GM23338 (cell line): Measurements from ENCODE around the gene REEP6. TPM values are rescaled to one million over a fixed set of nuclear protein-coding genes. Genes with fewer than 3 reads are reported as not detected.
A peak's percentile ranks its signal among the peaks of the same experiment; 100 is the strongest.

Experiments used
- ATAC-seq: fragments of 200-7000 bp; cut with Tn5 transposase; 3 replicates; pipeline ENCODE4 v1.9.1; 2020
- DNase-seq: peaks from one replicate; pipeline ENCODE4 v3.0.0-alpha.2; 2015; ENCODE audit warnings: low spot score
- H2AFZ ChIP-seq: fragments of 200-600 bp; sonication (generic); 2 replicates; pipeline ENCODE4 v1.8.0; 2016; ENCODE audit warnings: antibody characterized with exemption, mild to moderate bottlenecking, moderate library complexity
- H3F3A ChIP-seq: fragments of 200-600 bp; sonication (generic); replicated peaks from 2 replicates; pipeline ENCODE4 v1.8.0; 2017; ENCODE audit warnings: antibody characterized with exemption, mixed run types, low read depth
- H3K27ac ChIP-seq: fragments of 200-600 bp; sonication (generic); 2 replicates; pipeline ENCODE4 v1.6.1; 2016; ENCODE audit warnings: low read depth
- H3K27me3 ChIP-seq: fragments of 200-600 bp; sonication (generic); 2 replicates; pipeline ENCODE4 v1.8.0; 2016; ENCODE audit warnings: mild to moderate bottlenecking, mixed run types, moderate library complexity; ENCODE audit not compliant: insufficient read depth
- H3K36me3 ChIP-seq: fragments of 200-600 bp; sonication (generic); 2 replicates; pipeline ENCODE4 v1.8.0; 2016; ENCODE audit warnings: mild to moderate bottlenecking; ENCODE audit not compliant: insufficient read depth
- H3K4me1 ChIP-seq: fragments of 200-600 bp; sonication (generic); 2 replicates; pipeline ENCODE4 v1.8.0; 2016; ENCODE audit warnings: mild to moderate bottlenecking, moderate library complexity; ENCODE audit not compliant: insufficient read depth
- H3K4me2 ChIP-seq: fragments of 200-600 bp; sonication (generic); 2 replicates; pipeline ENCODE4 v1.7.1; 2017; ENCODE audit warnings: mixed run types
- H3K4me3 ChIP-seq: fragments of 200-600 bp; sonication (generic); 2 replicates; pipeline ENCODE4 v1.6.1; 2016; ENCODE audit warnings: mixed run types
- H3K79me2 ChIP-seq: fragments of 200-600 bp; sonication (generic); replicated peaks from 2 replicates; pipeline ENCODE4 v1.8.0; 2017; ENCODE audit warnings: mild to moderate bottlenecking; ENCODE audit not compliant: insufficient read depth
- H3K9me2 ChIP-seq: fragments of 200-600 bp; sonication (generic); 2 replicates; pipeline ENCODE4 v1.8.0; 2017; ENCODE audit not compliant: insufficient read depth
- H4K20me1 ChIP-seq: fragments of 200-600 bp; sonication (generic); replicated peaks from 2 replicates; pipeline ENCODE4 v1.8.0; 2017; ENCODE audit warnings: mild to moderate bottlenecking; ENCODE audit not compliant: insufficient read depth
- H3K27ac Mint-ChIP-seq: 2 replicates; pipeline ENCODE4 v1.8.0; 2020; ENCODE audit warnings: inconsistent platforms, mild to moderate bottlenecking, moderate library complexity, mixed read lengths
- H3K27me3 Mint-ChIP-seq: 3 replicates; pipeline ENCODE4 v1.8.0; 2022; ENCODE audit warnings: low read depth, mild to moderate bottlenecking, moderate library complexity, mixed read lengths, inconsistent platforms; ENCODE audit not compliant: insufficient read depth, poor library complexity
- H3K36me3 Mint-ChIP-seq: 3 replicates; pipeline ENCODE4 v1.8.0; 2021; ENCODE audit warnings: low read depth, mild to moderate bottlenecking, inconsistent platforms, moderate library complexity, mixed read lengths
- H3K4me1 Mint-ChIP-seq: 3 replicates; pipeline ENCODE4 v1.8.0; 2020; ENCODE audit warnings: mild to moderate bottlenecking, inconsistent platforms, mixed read lengths
- H3K4me3 Mint-ChIP-seq: 3 replicates; pipeline ENCODE4 v1.8.0; 2021; ENCODE audit warnings: moderate library complexity, mild to moderate bottlenecking, inconsistent platforms, mixed read lengths
- H3K9me3 Mint-ChIP-seq: 3 replicates; pipeline ENCODE4 v1.8.0; 2020; ENCODE audit warnings: moderate library complexity, mild to moderate bottlenecking, inconsistent platforms, mixed read lengths
- EZH2 ChIP-seq: fragments of 200-600 bp; sonication (generic); IDR thresholded peaks from one replicate; pipeline ENCODE4 v1.8.0; 2017; ENCODE audit warnings: antibody characterized with exemption, mild to moderate bottlenecking, low read depth; ENCODE audit not compliant: unreplicated experiment
- JUNB ChIP-seq: IDR thresholded peaks from one replicate; pipeline ENCODE4 v1.6.1; 2016; ENCODE audit warnings: antibody characterized with exemption; ENCODE audit not compliant: unreplicated experiment
- NANOG ChIP-seq: IDR thresholded peaks from 2 replicates; pipeline ENCODE4 v1.6.1; 2016; ENCODE audit warnings: antibody characterized with exemption, borderline replicate concordance
- POLR2AphosphoS5 ChIP-seq: IDR thresholded peaks from 2 replicates; pipeline ENCODE4 v1.6.1; 2016; ENCODE audit warnings: antibody characterized with exemption, low read depth
- polyA plus RNA-seq: library from polyadenylated mRNA; unstranded; fragments of >200 nt; fragmentation: Nextera tagmentation; extraction: Ambion mirVana; gene quantifications from 2 replicates; pipeline ENCODE4 v1.2.1, GENCODE V29; 2016
- total RNA-seq: library from RNA; depleted of rRNA; stranded (reverse); fragments of >200 nt; shearing (Covaris generic); gene quantifications from 2 replicates; pipeline ENCODE4 v1.2.3, GENCODE V29; 2014
- TF ChIP-seq, protein P1 (sequence below): IDR thresholded peaks from 2 replicates; pipeline ENCODE4 v1.6.1; 2016; ENCODE audit warnings: antibody characterized with exemption
- TF ChIP-seq, protein P2 (sequence below): fragments of 250-450 bp; sonication (Bioruptor Pico); IDR thresholded peaks from 2 replicates; pipeline ENCODE4 v1.5.0; 2020; ENCODE audit warnings: mild to moderate bottlenecking, moderate library complexity

Gene REEP6
- total and polyA plus RNA-seq, 2 experiments from 2014 or later: 15.2 to 20.0 TPM

DNA sequence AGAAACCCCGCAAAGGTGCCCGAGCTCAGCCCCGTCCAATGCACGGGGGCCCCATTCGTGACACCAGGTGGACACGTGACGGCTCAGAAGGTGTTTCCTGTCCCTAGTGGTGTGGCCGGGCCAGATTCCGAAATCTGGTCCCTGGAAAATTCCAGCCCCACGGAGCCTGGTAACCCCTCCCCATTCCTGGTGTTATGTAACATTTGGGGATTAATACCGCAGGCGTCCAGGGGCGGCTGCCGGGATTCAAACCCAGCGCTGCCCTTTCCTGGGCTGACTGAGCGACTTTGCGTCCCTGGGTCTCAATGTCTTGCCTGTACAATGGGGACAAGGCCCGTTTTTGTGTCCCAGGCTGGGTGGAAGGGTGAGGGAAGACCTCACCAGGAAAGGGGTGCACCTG lies 31.9 kb downstream of the REEP6 start (continued):
- TF ChIP-seq, protein P1, sequence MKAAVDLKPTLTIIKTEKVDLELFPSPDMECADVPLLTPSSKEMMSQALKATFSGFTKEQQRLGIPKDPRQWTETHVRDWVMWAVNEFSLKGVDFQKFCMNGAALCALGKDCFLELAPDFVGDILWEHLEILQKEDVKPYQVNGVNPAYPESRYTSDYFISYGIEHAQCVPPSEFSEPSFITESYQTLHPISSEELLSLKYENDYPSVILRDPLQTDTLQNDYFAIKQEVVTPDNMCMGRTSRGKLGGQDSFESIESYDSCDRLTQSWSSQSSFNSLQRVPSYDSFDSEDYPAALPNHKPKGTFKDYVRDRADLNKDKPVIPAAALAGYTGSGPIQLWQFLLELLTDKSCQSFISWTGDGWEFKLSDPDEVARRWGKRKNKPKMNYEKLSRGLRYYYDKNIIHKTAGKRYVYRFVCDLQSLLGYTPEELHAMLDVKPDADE: no peak
- TF ChIP-seq JUNB: no peak
- TF ChIP-seq EZH2: no peak
- no peak for TF ChIP-seq NANOG

DNA sequence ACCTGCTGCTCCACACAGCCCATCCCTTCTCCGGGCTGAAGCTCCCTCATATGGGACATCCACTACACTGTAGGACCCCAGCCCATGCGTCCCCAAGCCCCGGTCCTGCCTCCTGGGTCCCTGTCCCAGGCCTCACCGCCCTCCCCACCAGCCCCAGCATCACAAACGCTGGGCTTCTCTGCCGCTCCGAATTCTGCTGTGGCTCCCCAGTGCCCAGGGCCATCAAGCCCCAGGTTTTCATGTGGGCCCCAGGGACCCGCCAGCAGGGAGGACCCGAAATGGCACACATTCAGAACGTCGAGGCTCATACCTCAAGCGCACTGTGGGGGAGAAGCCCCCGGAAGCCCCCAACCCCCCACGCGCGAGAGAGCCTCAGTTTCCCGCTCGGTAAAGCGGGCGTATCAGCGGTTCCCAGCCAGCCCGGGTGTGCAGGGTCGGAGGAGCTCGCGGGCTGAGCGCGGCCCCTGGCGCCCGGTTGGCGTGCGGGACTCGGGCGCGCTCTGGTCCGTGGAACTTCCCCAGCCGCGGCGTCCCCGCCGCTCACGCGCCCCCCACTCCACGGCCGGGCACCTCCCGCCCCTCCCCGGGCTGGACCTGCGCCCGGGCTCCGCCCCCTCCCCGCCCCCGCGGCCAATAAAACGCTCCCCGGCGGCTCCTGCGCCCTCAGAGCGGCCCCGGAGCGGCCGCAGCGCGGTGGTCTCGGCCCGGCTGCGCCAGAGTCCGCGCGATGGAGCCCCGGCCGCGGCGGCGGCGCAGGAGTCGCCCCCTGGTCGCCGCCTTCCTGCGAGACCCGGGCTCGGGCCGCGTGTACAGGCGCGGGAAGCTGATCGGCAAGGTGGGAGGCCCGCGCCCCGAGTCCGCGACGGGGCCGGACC lies 32.7 kb downstream of the REEP6 start, which contains the start of gene PLK5:
TSS of gene PLK5 (plus strand) at position 666 of the 875 bp plus-strand sequence. CDS start 2,920 bp downstream, outside the sequence.
- Mint-ChIP-seq H3K27me3 (peaks cover 47% of the 10 kb centered on the region), H3K4me3 (peak within 1 kb of the TSS; percentile 70), H3K27ac (no peak within 1 kb of the TSS), H3K36me3 (peaks cover 4% of the 10 kb centered on the region; the same call in 1 of the 3 replicates), H3K4me1 (peaks cover 6% of the 10 kb centered on the region; the same call in 2 of the 3 replicates), H3K9me3 (peaks cover 3% of the 10 kb centered on the region; the same call in 2 of the 3 replicates)
- Histone ChIP-seq H3K36me3 (no peaks in the 10 kb centered on the region), H3K9me2 (no peaks in the 10 kb centered on the region), H3F3A (0 out of 2 replicates have a peak, but pooled peaks cover 4% of the 10 kb centered on the region), H3K27me3 (peaks cover 27% of the 10 kb centered on the region), H3K4me1 (no peaks in the 10 kb centered on the region), H3K27ac (no peak within 1 kb of the TSS), H3K79me2 (no peaks in the 10 kb centered on the region), H2AFZ (no peak within 1 kb of the TSS), H3K4me2 (peak within 1 kb of the TSS; percentile 71), H3K4me3 (peak within 1 kb of the TSS; percentile 52), H4K20me1 (no peaks in the 10 kb centered on the region; the same call in 1 of the 2 replicates)
- peak; percentile 66 for TF ChIP-seq POLR2AphosphoS5
- no peak for TF ChIP-seq EZH2
- DNase-seq (peak; percentile 66), ATAC-seq (peak; percentile 66)

DNA sequence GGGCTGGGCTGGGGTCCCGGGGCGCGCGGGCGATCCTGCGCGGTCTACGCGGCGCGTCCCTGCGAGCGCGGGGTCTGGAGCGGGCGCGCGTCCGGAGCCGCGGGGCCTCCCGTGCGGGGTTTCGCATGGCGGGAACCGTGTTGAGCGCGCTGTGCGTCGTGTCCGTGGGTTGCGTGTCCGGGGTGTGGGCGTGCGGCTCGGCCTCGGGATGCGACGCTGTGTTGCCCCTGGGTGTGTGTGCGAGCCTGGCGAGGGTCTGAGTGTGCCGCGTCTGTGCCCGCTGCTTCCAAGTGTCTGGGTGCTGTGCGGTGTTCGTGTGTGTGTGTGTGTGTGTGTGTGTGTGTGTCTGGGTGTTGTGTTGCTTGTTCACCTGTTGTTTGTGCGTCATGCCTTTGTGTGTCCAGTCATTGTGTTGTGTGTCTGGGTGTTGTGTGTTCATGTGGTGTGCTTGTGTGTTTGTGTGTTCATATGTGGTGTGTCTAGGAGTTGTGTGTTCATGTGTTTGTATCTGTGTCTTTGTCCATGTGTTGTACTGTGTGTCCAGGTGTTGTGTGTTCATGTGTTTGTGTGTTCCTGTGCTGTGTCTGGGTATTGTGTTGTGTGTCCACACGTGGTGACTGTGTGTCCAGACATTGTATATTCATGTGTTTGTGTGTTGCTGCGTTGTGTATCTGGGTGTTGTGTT lies 33.4 kb downstream of the REEP6 start:
- H3K4me1 ChIP-seq: no peaks in the 10 kb centered on the region
- H3F3A ChIP-seq: 0 out of 2 replicates have a peak, but pooled peaks cover 4% of the 10 kb centered on the region
- no peaks in the 10 kb centered on the region for H3K36me3 ChIP-seq
- H3K9me2 ChIP-seq: no peaks in the 10 kb centered on the region
- peak overlapping the region; percentile 52 for H3K4me3 ChIP-seq
- peak; percentile 38 for ATAC-seq
- H3K79me2 ChIP-seq: no peaks in the 10 kb centered on the region
- H3K4me3 Mint-ChIP-seq: peak overlapping the region; percentile 70
- H3K27ac ChIP-seq: no peak overlapping the region
- no peak for DNase-seq
- no peak overlapping the region for H2AFZ ChIP-seq
- peaks cover 4% of the 10 kb centered on the region; the same call in 1 of the 3 replicates for H3K36me3 Mint-ChIP-seq
- H3K27me3 Mint-ChIP-seq: peaks cover 47% of the 10 kb centered on the region
- H3K27me3 ChIP-seq: peaks cover 27% of the 10 kb centered on the region
- peak overlapping the region; percentile 71 for H3K4me2 ChIP-seq
- no peaks in the 10 kb centered on the region for H4K20me1 ChIP-seq
- peaks cover 6% of the 10 kb centered on the region; the same call in 2 of the 3 replicates for H3K4me1 Mint-ChIP-seq
- peaks cover 3% of the 10 kb centered on the region; the same call in 2 of the 3 replicates for H3K9me3 Mint-ChIP-seq
- no peak overlapping the region for H3K27ac Mint-ChIP-seq
- TF ChIP-seq, protein P2, sequence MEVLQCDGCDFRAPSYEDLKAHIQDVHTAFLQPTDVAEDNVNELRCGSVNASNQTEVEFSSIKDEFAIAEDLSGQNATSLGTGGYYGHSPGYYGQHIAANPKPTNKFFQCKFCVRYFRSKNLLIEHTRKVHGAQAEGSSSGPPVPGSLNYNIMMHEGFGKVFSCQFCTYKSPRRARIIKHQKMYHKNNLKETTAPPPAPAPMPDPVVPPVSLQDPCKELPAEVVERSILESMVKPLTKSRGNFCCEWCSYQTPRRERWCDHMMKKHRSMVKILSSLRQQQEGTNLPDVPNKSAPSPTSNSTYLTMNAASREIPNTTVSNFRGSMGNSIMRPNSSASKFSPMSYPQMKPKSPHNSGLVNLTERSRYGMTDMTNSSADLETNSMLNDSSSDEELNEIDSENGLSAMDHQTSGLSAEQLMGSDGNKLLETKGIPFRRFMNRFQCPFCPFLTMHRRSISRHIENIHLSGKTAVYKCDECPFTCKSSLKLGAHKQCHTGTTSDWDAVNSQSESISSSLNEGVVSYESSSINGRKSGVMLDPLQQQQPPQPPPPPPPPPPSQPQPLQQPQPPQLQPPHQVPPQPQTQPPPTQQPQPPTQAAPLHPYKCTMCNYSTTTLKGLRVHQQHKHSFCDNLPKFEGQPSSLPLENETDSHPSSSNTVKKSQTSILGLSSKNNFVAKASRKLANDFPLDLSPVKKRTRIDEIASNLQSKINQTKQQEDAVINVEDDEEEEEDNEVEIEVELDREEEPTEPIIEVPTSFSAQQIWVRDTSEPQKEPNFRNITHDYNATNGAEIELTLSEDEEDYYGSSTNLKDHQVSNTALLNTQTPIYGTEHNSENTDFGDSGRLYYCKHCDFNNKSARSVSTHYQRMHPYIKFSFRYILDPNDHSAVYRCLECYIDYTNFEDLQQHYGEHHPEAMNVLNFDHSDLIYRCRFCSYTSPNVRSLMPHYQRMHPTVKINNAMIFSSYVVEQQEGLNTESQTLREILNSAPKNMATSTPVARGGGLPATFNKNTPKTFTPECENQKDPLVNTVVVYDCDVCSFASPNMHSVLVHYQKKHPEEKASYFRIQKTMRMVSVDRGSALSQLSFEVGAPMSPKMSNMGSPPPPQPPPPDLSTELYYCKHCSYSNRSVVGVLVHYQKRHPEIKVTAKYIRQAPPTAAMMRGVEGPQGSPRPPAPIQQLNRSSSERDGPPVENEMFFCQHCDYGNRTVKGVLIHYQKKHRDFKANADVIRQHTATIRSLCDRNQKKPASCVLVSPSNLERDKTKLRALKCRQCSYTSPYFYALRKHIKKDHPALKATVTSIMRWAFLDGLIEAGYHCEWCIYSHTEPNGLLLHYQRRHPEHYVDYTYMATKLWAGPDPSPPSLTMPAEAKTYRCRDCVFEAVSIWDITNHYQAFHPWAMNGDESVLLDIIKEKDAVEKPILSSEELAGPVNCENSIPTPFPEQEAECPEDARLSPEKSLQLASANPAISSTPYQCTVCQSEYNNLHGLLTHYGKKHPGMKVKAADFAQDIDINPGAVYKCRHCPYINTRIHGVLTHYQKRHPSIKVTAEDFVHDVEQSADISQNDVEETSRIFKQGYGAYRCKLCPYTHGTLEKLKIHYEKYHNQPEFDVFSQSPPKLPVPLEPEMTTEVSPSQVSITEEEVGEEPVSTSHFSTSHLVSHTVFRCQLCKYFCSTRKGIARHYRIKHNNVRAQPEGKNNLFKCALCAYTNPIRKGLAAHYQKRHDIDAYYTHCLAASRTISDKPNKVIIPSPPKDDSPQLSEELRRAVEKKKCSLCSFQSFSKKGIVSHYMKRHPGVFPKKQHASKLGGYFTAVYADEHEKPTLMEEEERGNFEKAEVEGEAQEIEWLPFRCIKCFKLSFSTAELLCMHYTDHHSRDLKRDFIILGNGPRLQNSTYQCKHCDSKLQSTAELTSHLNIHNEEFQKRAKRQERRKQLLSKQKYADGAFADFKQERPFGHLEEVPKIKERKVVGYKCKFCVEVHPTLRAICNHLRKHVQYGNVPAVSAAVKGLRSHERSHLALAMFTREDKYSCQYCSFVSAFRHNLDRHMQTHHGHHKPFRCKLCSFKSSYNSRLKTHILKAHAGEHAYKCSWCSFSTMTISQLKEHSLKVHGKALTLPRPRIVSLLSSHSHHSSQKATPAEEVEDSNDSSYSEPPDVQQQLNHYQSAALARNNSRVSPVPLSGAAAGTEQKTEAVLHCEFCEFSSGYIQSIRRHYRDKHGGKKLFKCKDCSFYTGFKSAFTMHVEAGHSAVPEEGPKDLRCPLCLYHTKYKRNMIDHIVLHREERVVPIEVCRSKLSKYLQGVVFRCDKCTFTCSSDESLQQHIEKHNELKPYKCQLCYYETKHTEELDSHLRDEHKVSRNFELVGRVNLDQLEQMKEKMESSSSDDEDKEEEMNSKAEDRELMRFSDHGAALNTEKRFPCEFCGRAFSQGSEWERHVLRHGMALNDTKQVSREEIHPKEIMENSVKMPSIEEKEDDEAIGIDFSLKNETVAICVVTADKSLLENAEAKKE: no peak
- TF ChIP-seq EZH2: no peak
